Measurements from ENCODE around the gene LAMTOR2. TPM values are rescaled to one million over a fixed set of nuclear protein-coding genes. Genes with fewer than 3 reads are reported as not detected.

Gene LAMTOR2
- total RNA-seq, 4 donors from 2014 or later: 51.7 to 80.1 (median 66.9) TPM

DNA sequence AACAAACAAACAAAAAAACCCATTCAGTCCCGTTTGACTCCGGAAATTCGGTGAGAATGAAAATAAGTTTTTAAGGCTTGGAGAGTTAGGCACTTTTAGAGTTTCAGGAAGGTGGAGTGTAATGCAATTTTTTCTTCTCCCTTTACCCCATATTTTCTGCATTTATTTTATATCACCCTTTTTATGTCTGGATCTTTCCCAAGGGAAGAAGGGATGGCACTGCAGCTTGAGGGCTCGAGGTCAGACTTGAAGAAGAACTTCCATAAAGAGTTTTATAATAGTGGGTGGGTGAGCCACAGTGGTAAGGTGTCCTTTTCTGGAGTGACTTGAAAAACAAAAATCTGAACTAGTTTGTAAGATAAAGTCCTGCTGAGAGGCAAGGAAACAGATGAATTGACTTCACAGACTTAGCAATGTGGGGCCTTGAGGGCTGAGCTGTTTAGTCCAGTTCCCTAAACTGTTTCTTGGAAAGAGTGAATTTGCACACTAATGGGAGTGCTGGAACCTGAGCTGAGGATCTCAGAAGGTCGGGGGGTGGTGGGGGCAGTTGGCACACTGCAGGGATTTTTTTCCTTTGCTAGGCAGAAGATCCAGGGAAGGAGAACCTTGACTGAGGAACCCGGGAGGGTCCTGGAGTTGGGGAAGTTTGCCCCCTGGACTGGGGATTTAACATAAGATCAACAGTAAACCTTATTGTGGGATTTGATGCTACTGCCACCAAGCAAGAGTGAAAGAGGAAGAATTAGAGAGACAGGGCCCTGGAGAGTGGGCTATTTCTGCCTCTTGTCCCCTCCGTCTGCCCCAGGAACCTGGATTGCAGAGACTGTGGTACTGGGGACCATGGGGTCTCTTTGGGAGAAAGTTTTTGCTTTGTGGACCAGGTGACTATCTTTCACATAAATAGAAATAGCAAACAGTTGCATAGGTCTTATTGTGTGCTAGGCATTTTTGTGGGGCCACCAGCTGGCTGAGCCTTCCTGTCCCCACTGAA, 29.5 kb downstream of the LAMTOR2 start:
- no peak for TF ChIP-seq CTCF (IDR thresholded peaks at IDR 0.05; ENCODE audit: low read depth)

DNA sequence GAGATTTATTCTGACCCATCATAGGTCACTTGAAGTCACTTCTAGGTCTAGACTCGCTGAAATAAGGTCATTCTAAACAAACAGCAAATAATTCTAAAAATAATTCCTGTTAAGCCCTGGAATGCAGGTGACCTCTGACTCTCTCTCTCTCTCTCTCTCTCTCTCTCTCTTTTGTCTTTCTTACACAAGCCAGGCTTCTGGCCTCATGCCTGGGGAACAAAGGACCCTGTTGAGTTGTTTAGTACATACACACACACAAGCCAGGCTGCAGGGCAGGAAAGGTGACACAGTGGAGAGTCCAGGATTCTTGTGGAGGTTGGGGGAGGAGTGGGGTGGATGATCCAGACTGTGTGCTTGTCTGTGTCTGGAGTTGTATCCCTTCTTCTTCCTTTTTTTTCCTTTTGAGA, 31.7 kb downstream of the LAMTOR2 start:
- no peak for TF ChIP-seq CTCF (IDR thresholded peaks at IDR 0.05; ENCODE audit: low read depth)

- no peak for TF ChIP-seq CTCF (IDR thresholded peaks at IDR 0.05; ENCODE audit: low read depth)
These were observed 35.1 kb downstream of the LAMTOR2 start for GRCh38 chr1:156089704-156090103.

DNA sequence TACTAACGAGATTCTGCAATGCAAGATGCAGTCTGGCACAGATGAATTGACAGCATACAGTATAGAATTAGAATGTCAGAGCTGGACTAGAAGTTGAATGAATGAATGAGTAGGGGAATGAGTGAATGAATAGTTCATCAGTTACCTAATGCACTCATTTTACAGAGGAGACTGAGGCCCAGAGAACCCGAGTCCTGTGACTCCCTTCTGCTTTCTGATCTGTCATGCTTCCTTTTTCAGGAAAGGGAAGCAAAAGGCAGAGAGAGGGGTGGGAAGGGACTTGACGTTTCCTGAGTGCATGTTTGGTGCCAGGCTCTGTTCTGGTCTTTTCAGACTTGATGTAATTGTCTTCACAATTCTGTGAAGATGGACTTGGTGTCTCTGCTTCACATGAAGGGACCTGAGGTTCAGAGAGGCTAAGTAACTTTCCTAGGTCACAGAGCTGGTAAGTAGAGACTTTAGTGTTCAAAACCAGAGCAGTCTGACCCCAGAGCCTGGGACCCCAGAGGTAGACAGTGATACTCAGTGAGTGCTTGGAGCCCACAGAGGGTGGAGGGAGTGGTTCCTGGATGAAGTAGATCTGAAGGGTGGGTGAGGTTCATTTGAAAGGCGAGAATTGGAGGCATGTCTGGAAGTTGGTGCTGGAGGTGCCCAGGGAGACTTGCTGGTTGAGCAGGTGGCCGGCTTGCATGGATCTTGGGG, 35.7 kb downstream of the LAMTOR2 start:
- TF ChIP-seq CTCF (IDR thresholded peaks at IDR 0.05; ENCODE audit: low read depth): no peak

- no peak for TF ChIP-seq CTCF (IDR thresholded peaks at IDR 0.05; ENCODE audit: low read depth)
These were observed 36.2 kb downstream of the LAMTOR2 start for GRCh38 chr1:156090840-156091188.

- TF ChIP-seq CTCF (IDR thresholded peaks at IDR 0.05; ENCODE audit: low read depth): no peak
These were observed 37.0 kb downstream of the LAMTOR2 start for GRCh38 chr1:156091610-156092009.

DNA sequence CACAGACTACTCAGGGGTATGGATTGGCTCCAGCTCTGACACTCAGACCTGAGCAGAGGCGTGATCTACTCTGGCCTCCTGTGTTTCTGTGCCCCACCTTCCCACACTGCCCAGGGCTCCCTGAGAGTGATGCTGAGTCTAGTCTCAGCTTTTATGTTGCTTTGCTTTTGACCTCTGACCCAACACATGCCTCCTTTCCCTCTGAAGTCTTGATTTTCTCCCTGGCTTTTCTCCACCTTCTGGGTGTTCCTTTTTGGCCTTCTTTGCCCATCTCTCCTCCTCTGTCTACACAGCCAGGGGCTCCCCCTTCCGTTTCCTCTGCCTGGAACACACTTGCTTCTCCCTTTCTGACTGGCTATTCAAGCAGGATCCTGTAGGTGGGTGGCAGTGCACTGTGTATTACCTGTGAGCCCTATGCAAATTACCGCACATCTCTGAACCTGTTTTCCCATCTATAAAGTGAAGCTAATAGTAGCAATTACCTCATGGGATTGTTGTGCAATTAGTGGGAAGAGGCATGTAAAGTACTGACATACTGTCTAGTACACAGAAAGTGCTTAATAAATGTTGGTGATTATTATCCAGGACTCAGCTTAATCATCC, 41.4 kb downstream of the LAMTOR2 start:
- no peak for TF ChIP-seq CTCF (IDR thresholded peaks at IDR 0.05; ENCODE audit: low read depth)
